ENCODE results near the gene CCDC157.
A peak's percentile ranks its signal among the peaks of the same experiment; 100 is the strongest.

Gene CCDC157

GRCh38 chr22:30416403-30416802, 59.6 kb downstream of the CCDC157 start:
- DNase-seq (ENCODE audit: low spot score), result no peak

- DNase-seq (ENCODE audit: low spot score), result no peak
Measured at GRCh38 chr22:30416837-30417236, 60.0 kb downstream of the CCDC157 start.

DNA sequence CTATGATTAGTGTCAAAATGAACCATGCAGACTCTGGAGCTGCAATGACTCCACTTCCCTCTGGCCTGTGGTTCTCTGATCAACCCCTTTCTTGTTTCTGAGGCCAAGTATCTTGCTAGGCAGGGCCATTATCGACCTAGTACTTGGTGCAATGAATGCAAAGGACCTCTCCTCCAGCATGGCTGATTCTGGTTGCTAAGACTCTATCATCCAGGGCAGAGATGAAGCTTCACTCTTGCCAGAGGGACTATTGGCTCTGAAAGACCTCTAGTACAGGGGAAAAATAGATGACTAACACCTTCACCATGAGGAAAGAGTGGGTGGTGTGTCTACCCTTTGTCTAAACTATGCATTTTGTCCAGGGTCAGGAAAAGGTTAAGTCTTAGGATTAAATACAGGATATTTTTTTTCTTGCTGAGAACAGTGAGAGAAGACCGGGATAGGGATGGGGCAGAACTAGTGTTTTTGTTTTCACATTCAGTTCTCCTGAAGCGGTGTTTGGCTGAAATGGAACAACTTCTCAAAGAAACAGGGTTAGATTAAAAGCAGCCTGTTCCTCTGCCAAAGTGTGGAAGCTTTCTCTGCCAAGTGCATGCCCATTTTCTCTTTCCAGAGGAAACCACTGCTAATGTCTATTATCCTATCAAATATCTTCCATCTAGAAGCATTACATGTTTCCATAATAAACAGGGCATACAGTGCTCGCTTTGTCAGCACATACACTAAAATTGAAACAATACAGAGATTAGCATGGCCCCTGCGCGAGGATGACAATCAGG, 63.7 kb downstream of the CCDC157 start:
- DNase-seq (ENCODE audit: low spot score), result peak; percentile 44

DNA sequence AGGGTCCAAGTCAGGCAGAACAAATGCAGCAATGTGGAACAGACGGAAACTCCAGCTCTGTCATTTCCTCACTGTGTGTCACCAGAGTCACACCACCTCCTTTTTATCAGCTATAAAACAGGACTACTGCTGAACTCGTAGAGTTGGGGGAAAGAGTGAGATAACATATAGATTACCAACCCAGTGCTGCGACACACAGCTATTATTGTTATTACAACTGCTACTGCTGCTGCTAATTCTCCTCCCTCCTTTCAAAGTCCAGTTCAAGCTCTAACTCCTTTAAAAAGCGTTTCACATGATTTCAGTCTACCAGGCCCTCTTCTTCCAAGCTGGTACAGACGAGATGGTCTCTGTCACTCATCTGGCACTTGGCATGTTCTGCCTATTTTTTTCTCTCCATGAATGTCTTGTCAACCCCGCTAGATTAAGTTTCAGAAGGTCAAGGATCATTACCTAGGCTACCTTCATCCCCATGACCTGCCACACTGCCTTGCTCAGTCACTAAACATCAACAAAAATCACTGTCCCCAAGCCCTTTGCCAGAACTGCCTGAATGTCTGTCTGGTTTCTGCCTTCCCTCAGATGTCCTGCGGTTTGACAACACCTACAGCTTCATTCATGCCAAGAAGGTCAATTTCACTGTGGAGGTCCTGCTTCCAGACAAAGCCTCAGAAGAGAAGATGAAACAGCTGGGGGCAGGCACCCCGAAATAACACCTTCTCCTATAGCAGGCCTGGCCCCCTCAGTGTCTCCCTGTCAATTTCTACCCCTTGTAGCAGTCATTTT, 65.1 kb downstream of the CCDC157 start:
- DNase-seq (ENCODE audit: low spot score), result peak; percentile 73

- DNase-seq (ENCODE audit: low spot score), result peak; percentile 78
Measured at GRCh38 chr22:30422481-30423300, 65.9 kb downstream of the CCDC157 start.

DNA sequence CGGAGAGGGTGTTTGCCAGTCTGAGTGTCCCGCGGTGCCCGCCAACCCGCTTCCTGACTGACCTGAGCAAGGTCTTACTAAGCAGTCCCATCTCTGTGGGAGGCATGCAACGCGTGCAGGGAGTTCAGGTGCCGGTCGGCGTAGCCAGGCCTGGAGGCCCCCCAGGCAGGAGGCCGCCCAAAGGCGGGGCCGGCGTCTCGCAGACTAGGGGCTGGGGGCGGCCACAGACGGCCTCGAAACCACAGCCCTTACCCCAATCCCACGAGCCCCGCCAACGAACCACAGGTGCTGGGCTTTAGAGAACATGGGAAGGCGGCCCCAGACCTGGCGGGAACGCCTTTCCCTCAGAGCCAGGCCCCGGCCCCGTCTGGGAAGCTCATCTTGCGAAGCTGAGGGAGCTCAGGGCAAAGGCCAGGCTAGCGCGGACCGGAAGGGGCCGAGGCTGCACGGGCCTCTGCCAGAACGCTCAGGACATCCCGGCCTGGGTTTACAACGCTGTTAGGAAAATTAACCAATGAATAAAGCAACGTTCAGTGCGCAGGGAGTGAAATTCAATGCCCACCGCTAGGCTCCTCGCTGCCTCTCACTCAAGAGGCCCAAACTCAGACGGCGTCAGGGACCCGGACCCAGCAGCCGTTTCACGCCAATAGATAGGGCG, 66.6 kb downstream of the CCDC157 start:
- DNase-seq (ENCODE audit: low spot score), result peak; percentile 54

DNA sequence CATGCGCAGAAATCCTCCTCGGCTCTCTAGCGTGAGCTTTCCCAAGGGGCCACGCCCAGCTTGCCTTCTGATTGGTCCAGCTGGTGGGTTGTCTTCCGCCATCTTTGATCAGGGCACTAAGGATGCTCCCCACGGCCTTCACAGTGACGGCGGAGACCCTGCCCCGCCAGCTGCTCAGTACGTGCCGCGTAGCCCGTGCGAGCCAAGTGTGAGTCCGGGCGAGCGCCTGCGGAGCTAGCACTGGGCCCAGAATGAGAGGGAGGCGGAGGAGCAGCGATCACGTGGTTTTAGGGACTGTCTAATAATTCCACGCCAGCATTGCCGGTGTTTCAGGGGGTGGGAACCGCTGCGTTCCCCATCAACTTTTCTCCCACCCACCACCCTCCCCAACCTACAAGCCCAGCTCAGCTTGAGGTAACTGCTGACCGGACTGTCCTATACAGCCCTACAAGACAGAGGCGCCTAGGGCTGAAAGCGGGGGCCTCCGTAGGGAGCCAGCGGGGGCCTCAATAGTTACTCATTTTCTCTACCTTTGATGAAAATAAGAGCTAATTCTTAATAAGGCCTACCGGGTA, 67.2 kb downstream of the CCDC157 start:
- DNase-seq (ENCODE audit: low spot score), result peak; percentile 99

GRCh38 chr22:30424534-30425326, 67.9 kb downstream of the CCDC157 start:
- no peak for DNase-seq (ENCODE audit: low spot score)

- no peak for DNase-seq (ENCODE audit: low spot score)
Measured at GRCh38 chr22:30425327-30425615, 68.5 kb downstream of the CCDC157 start.

- DNase-seq (ENCODE audit: low spot score), result peak; percentile 19
Measured at GRCh38 chr22:30425616-30426387, 69.0 kb downstream of the CCDC157 start, which contains the start of gene MTFP1. MTFP1 (plus strand) TSS chr22:30425768; CDS start chr22:30425880, 112 bp downstream.
